HepG2 (cell line): Measurements from ENCODE around the gene MXD3. TPM values are rescaled to one million over a fixed set of nuclear protein-coding genes. Genes with fewer than 3 reads are reported as not detected.

Experiments used
- ARID4A ChIP-seq: sonication (generic); formaldehyde crosslinking; IDR thresholded peaks from 2 replicates; pipeline ENCODE4 v1.5.0; 2020; ENCODE audit warnings: mild to moderate bottlenecking, missing genetic modification reagents, borderline replicate concordance
- GATAD2A ChIP-seq: IDR thresholded peaks from 2 replicates; pipeline ENCODE4 v1.6.1; 2016
- HNRNPLL ChIP-seq: fragments of 200-400 bp; formaldehyde crosslinking; IDR thresholded peaks from 2 replicates; pipeline ENCODE4 v1.6.1; 2017; ENCODE audit warnings: mild to moderate bottlenecking, low read depth, low read length; ENCODE audit not compliant: poor library complexity, severe bottlenecking
- HOXA3 ChIP-seq: sonication (generic); formaldehyde crosslinking; IDR thresholded peaks from 2 replicates; pipeline ENCODE4 v1.5.0; 2020; ENCODE audit warnings: missing genetic modification reagents
- NFIC ChIP-seq: IDR thresholded peaks from 2 replicates; pipeline ENCODE4 v1.6.1; 2012; ENCODE audit warnings: mild to moderate bottlenecking, low read length, inconsistent platforms
- RAD21 ChIP-seq: fragments of 450-650 bp; formaldehyde crosslinking; IDR thresholded peaks from 2 replicates; pipeline ENCODE4 v1.5.0; 2020; ENCODE audit warnings: mild to moderate bottlenecking
- SAP130 ChIP-seq: IDR thresholded peaks from 2 replicates; pipeline ENCODE4 v1.6.1; 2016; ENCODE audit warnings: low read depth
- SATB2 ChIP-seq: sonication (generic); formaldehyde crosslinking; IDR thresholded peaks from 2 replicates; pipeline ENCODE4 v1.5.0; 2020; ENCODE audit warnings: missing genetic modification reagents
- TBP ChIP-seq: sonication (generic); formaldehyde crosslinking; IDR thresholded peaks from 2 replicates; pipeline ENCODE4 v1.5.0; 2020; ENCODE audit warnings: missing genetic modification reagents
- TRIM22 ChIP-seq: fragments of 450-650 bp; IDR thresholded peaks from 2 replicates; pipeline ENCODE4 v1.6.1; 2017
- U2AF1 ChIP-seq: fragments of 200-400 bp; formaldehyde crosslinking; optimal IDR thresholded peaks from 2 replicates; pipeline ENCODE3; 2017; ENCODE audit warnings: mild to moderate bottlenecking, low read depth, low read length
- USF2 ChIP-seq, 2 experiments: sonication (generic) in 1 of 2; formaldehyde crosslinking in 1 of 2; IDR thresholded peaks; 2 replicates each; pipeline versions ENCODE4 v1.5.1 to v1.6.1; 2011 to 2020; ENCODE audit warnings: borderline replicate concordance in 1 of 2, low read depth in 1 of 2, low read length in 1 of 2, mild to moderate bottlenecking in 1 of 2, missing genetic modification reagents in 1 of 2, moderate library complexity in 1 of 2
- ZNF331 ChIP-seq: sonication (generic); formaldehyde crosslinking; IDR thresholded peaks from 2 replicates; pipeline ENCODE4 v1.4.0; 2020; ENCODE audit warnings: missing genetic modification reagents
- ZNF616 ChIP-seq: sonication (generic); formaldehyde crosslinking; IDR thresholded peaks from 2 replicates; pipeline ENCODE4 v1.5.0; 2020; ENCODE audit warnings: low read depth, mild to moderate bottlenecking, missing genetic modification reagents
- ZNF644 ChIP-seq: IDR thresholded peaks from 2 replicates; pipeline ENCODE4 v1.6.1; 2016; ENCODE audit warnings: low read depth
- ZNF652 ChIP-seq: IDR thresholded peaks from 2 replicates; pipeline ENCODE4 v1.6.1; 2016; ENCODE audit warnings: low read depth, borderline replicate concordance
- ZSCAN25 ChIP-seq: sonication (generic); formaldehyde crosslinking; IDR thresholded peaks from 2 replicates; pipeline ENCODE4 v1.8.0; 2022; ENCODE audit warnings: mild to moderate bottlenecking, missing genetic modification reagents
- polyA plus RNA-seq, 8 experiments: library from polyadenylated mRNA; depleted of rRNA in 3 of 8; stranded (reverse) in 7 of 8; unstranded in 1 of 8; fragments of >200 nt; fragmentation: Illumina TruSeq in 4 of 8; extraction: Trizol in 4 of 8; gene quantifications; 2 replicates each; pipeline versions ENCODE4 v1.2.1 to v1.2.3, GENCODE V29; 2011 to 2016; ENCODE audit warnings: low read depth in 4 of 8, missing spikeins in 1 of 8, mixed read lengths in 1 of 8; ENCODE audit not compliant: insufficient read depth in 1 of 8
- total RNA-seq, 5 experiments: library from RNA; depleted of rRNA; stranded (reverse); fragments of >200 nt; fragmentation: Illumina TruSeq; extraction: Trizol; gene quantifications; 2 replicates each; pipeline ENCODE4 v1.2.3, GENCODE V29; 2016; ENCODE audit warnings: low read depth in 1 of 5
- TF ChIP-seq, protein P1 (sequence below), 2 experiments: sonication (generic) in 1 of 2; formaldehyde crosslinking in 1 of 2; IDR thresholded peaks; 2 replicates each; pipeline versions ENCODE4 v1.4.0 to v1.6.1; 2018 to 2020; ENCODE audit warnings: missing genetic modification reagents in 2 of 2, borderline replicate concordance in 1 of 2, low read depth in 1 of 2, mild to moderate bottlenecking in 1 of 2, missing biosample characterization in 1 of 2
- TF ChIP-seq, protein P2 (sequence below): sonication (generic); formaldehyde crosslinking; IDR thresholded peaks from 2 replicates; pipeline ENCODE4 v1.5.0; 2020; ENCODE audit warnings: mild to moderate bottlenecking, missing genetic modification reagents, borderline replicate concordance

Gene MXD3
- total and polyA plus RNA-seq, 2 of the 13 experiments (the other 11 are each of a cell fraction or from before 2014, with no cell fraction given): 10.5 to 12.8 TPM

DNA sequence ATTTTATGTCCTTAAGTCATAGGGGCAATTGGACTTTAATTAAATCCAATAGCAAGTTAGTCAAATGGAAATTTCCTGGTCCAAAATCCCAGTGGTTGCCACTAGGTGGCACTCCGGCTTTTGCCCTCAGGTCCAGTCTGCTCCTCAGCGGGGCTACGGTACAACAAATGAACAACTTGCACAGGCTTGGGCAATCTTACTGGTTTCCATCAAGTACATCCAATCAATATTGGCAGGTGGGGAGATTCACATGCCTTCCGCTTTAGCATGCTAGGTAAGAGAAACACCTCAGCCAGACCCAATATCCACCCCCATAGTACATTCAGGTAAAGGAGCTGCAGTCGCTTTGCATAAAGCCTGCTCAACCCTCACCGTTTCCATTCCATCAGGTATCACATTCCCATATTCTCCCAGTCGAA, 6.3 kb upstream of the MXD3 start (continued):
- TF ChIP-seq TRIM22: no peak
- TF ChIP-seq TBP: no peak
- TF ChIP-seq USF2 (IDR thresholded peaks at IDR 0.05; ENCODE audit: low read depth, low read length): no peak
- TF ChIP-seq USF2 (CRISPR knock-in tag; IDR thresholded peaks at IDR 0.05; ENCODE audit: borderline replicate concordance): no peak
- TF ChIP-seq ZSCAN25 (CRISPR knock-in tag): no peak
- no peak for TF ChIP-seq HNRNPLL
- TF ChIP-seq, protein P1, sequence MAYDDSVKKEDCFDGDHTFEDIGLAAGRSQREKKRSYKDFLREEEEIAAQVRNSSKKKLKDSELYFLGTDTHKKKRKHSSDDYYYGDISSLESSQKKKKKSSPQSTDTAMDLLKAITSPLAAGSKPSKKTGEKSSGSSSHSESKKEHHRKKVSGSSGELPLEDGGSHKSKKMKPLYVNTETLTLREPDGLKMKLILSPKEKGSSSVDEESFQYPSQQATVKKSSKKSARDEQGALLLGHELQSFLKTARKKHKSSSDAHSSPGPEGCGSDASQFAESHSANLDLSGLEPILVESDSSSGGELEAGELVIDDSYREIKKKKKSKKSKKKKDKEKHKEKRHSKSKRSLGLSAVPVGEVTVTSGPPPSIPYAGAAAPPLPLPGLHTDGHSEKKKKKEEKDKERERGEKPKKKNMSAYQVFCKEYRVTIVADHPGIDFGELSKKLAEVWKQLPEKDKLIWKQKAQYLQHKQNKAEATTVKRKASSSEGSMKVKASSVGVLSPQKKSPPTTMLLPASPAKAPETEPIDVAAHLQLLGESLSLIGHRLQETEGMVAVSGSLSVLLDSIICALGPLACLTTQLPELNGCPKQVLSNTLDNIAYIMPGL (CRISPR knock-in tag; IDR thresholded peaks at IDR 0.05; ENCODE audit: borderline replicate concordance in 1 of 2, low read depth in 1 of 2): peak; percentile 56 to 70; a peak in 3 of 4 replicates
- TF ChIP-seq U2AF1: no peak
- TF ChIP-seq ZNF644: peak; percentile 59; the same call in 1 of the 2 replicates
- no peak for TF ChIP-seq ZNF652 (CRISPR knock-in tag)
- peak; percentile 91 for TF ChIP-seq RAD21 (CRISPR knock-in tag)
- peak; percentile 77; the same call in 1 of the 2 replicates for TF ChIP-seq ZNF331 (CRISPR knock-in tag)
- TF ChIP-seq, protein P2, sequence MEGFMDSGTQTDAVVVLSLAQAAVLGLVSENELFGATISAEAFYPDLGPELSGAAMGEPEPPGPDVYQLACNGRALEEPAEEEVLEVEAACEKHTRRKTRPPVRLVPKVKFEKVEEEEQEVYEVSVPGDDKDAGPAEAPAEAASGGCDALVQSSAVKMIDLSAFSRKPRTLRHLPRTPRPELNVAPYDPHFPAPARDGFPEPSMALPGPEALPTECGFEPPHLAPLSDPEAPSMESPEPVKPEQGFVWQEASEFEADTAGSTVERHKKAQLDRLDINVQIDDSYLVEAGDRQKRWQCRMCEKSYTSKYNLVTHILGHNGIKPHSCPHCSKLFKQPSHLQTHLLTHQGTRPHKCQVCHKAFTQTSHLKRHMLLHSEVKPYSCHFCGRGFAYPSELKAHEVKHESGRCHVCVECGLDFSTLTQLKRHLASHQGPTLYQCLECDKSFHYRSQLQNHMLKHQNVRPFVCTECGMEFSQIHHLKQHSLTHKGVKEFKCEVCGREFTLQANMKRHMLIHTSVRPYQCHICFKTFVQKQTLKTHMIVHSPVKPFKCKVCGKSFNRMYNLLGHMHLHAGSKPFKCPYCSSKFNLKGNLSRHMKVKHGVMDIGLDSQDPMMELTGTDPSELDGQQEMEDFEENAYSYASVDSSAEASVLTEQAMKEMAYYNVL (CRISPR knock-in tag): no peak
- TF ChIP-seq SAP130 (CRISPR knock-in tag): peak; percentile 31; the same call in 1 of the 2 replicates
- TF ChIP-seq ZNF616 (CRISPR knock-in tag): no peak
- TF ChIP-seq SATB2: no peak
- TF ChIP-seq GATAD2A: peak; percentile 53; the same call in 1 of the 2 replicates
- TF ChIP-seq NFIC: no peak
- TF ChIP-seq ARID4A (CRISPR knock-in tag): peak; percentile 21; the same call in 1 of the 2 replicates
- peak; percentile 20; the same call in 1 of the 2 replicates for TF ChIP-seq HOXA3 (CRISPR knock-in tag)
